ENCODE measurements around the gene STEAP1B.
"Not testable (repeated sequence)": the region's sequence is repeated elsewhere in the genome, so short reads cannot be mapped to it uniquely, and the experiment has no call there.

Gene STEAP1B

DNA sequence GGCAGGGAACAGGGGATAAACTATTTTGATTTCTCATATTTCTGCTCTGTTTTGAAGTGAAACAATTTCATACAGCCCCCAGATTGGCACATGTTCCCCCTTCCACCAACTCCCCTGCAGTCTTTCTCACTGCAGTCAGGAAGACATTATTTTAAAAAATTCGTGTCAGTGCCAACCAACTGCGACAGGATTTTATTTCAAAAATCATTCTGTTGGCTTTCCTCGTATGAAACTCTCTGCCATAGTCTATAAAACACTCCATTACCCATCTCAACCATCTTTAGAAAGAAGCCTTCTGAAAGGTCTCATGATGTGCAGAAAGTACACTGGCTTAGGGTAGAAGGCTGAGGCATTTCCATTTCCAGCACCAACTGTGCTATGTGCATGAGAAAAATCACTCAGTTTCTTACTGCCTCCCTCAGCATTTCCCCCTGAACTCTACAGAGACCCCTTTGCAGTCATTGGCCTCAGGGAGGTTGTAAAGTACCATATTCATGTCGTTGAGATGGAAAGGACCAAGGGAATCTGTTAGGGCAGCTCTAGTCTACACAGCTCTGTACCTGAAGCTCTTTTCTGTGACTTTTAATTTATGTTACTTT, 46.9 kb downstream of the STEAP1B start:
- DNase-seq (ENCODE audit: low spot score), result no peak

DNA sequence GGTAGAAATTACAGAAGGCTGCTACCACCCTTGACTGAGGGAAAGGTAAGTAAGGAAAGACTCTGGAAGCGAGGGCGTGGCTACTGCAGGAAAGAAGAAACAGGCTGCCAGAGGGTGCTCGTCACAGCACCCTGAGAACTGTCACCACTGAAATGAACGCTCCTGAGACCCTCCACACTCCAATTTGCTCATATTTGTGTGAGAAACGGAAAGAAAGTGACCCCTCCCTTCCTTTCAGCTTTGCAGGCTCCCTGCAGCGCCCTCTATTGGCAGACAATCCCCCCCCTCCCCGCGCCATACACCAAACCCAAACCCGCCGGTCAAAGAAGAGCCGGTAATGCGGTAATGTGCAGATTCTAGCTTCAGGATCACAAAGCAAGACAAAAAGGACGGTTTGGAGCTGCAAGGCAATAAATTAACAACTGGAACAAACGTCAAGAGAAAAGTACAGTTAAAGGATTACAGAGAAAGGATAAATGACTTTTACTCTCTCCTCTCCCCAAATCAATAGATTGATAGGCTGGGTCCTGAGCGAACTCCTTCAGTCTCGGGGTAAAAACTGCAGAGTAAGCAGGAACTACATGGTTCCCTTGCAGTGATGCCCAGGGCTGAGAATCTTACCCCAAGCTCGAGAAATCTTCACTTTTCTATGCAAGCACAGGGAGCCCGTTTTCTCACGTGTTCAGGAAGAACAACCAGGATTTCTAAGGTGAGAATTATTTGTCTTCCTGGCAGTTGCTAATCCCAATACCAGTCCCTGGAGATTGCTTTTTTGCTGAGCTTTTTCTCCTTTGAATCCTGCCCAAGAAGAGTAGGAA, 47.6 kb downstream of the STEAP1B start:
- DNase-seq (ENCODE audit: low spot score), result no peak

DNA sequence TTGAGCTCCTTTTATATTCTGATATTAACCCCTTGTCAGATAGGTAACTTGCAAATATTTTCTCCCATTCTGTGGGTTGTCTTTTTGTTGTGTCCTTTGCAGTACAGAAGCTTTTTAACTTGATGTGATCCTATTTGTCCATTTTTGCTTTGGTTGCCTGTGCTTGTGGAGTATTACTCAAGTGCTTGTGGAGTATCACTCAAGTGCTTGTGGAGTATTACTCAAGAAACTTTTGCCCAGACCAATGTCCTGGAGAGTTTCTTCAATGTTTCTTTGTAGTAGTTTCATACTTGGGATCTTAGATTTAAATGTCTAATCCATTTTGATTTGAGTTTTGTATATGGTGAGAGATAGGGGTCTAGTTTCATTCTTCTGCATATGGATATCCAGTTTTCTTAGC, 50.0 kb downstream of the STEAP1B start:
- DNase-seq (ENCODE audit: low spot score), result not testable (repeated sequence)

DNA sequence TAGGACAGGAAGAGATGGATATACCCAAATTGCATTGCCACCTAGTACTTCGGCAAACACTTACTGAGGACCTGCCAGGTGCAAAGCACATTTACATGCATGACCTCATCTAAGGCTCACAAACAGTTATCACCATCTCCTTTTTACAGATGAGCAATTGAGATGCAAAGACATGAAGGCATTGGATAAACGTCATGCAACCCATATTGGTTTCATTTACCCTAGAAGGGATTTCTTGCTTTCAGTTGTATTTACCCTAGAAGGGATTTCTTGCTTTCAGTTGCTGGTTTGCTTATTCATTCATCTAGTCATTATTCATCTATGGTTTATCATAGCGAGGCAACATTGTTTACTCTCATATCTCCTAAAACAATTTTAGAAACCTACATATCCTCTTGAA, 52.2 kb downstream of the STEAP1B start:
- no peak for DNase-seq (ENCODE audit: low spot score)

DNA sequence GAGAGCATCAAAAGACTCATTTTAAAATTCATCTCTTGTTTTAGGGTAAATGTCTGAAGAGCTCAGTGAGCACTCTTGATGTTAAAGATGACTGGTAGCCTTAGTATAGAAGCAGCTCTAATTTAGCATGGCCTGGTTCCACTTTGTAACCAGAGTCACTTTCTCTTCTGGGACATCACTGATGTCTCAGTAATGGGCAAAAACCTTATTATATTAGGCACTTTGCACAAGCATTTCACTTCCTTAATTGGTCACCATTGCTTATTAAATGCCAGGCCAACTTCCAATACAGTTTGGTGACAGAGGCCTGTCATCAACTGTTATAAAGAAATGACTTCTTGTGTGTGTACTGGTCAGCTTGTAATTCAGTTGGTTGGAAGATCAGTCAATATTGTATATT, 53.0 kb downstream of the STEAP1B start:
- DNase-seq (ENCODE audit: low spot score), result no peak

DNA sequence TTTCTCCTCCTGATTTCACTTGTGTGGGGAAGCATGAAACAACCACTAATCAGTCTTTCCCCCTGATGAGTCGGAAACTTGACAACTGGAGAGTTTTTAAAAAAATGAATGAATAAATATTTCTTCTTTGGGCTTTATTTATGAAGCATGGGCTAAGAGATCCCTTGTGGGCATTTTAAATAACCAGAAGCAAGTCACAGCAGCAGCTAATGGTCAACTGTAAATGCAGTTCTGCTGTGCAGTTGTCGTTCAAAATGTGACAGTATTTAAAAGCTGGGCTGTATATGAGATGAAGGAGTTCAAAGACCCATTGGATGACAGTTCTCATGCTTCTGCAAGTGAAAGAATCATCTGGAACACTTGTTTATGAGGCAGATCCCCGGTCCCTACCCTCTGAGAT, 54.1 kb downstream of the STEAP1B start:
- DNase-seq (ENCODE audit: low spot score), result no peak

DNA sequence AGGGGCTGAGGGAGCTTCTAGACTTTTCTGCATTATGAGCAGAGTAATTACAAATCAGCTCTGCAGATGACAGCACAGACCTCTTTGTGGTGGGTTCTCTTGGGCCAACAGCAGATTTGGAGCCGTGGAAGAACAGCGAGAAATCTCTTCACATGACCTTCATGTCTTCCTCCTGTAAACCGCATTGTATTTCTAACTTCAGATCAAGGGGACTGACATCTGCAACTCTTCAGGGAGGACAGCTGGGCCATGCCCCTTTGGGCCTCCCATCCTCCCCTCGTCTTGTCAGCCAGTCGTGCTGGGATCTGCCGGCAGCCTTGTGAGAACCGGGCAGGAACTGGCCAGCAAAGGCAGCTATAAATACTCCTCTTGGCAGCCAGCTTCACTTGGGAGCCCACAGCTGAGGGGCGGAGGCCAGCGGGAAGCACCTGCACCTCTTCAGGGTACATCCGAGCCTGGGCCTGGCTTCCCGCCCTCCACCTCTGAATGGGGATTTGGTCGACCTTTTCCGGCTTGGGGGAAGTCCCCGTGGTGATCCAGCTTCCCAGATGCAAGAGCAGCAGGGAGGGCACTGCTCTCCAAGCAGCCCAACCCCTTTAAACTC, 54.7 kb downstream of the STEAP1B start:
- DNase-seq (ENCODE audit: low spot score), result peak; percentile 79

DNA sequence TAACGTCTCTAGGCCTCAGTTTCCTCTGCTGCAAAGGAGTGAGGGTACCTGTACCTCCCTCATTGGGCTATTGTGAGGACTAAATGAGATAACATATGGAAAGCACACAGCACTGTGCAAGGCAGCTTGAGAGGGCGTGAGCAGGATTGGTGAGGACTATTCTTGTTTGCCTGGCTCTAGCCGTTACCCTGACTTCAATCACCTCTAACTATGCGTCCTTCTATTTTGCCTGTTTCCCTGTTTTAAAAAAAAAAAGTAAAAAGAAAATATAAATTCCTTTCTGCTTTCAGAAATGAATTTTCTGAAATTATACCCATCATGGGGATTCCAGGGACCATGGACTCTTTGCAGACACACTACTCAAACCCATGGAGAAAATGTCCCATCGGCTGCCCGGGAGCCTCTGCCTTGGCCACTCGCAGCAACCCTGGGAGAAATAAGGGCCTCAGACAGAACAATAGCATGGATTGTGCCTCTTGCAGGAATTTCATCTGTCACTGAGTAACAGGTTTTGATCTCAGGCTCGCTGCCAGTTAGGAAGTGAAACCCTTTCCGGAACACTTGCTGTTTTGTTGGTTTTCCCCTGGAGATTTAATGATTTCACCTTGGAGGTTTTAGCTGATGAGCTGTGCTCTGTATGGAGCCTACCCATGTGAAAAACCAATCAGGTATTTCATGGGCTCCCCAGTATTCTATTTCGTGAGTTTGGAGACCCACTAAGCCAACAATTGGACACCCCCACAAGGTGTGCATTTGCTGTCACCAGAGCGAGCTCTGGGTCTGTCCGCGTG, 55.6 kb downstream of the STEAP1B start:
- no peak for DNase-seq (ENCODE audit: low spot score)

DNA sequence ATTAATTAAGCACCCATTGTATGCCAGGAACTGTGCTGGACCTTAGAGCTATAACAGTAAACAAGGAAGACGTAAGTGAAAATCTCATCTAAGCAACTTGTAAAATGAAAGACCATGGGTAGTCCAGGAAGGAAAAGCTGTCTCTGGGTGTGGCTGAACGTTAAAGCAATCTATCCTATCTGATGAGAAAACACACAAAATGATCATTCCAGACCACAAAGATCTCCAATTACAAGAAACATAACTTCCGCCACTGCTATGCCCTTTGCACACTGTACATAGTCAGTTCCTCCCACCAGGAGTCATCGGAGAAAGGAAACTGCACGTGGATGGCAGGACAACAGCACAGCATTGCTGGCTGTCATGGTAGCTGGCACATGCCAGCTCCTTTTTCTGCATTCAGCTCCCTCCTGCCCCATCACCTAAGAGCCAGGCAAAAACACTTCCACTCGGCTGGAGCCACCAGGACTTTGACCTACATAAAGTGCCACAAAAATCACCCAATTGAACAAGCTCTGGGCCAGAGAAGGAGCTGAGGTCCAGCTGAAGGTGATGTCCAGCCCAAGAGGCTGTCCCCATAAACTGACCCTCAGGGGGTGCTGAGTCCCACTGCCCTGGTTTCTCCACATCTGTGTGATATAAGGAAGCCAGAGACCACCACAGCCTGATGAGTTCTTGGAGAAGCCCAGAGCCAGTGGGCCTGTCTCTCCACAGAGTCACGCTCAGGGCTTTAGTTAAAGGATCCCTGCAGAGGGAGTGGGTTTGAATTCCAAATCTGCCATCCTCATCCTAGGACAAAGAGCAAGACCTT, 56.4 kb downstream of the STEAP1B start:
- no peak for DNase-seq (ENCODE audit: low spot score)

DNA sequence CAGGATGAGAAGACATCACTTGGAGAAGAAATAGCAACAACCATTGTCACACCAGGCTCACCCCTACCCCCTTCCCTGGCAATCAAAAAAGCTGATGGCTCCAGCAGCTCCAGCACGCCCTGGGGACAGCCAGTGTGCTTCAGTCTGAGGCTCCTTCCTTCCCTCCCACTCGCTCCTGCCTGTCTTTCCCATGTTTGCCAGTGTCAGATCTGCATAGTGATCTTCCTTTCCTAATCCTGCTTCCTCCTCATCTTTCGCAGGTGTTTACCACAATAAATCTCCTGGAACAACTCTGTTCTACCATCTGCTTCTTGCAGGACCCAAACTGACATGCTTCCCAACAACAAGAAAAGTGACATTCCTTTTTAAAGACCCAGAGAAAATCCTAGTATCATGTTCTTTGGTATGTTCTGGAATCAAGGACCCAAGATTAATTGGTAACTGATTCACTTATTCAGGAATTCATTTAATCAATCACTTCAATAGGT, 57.1 kb downstream of the STEAP1B start:
- DNase-seq (ENCODE audit: low spot score), result no peak

DNA sequence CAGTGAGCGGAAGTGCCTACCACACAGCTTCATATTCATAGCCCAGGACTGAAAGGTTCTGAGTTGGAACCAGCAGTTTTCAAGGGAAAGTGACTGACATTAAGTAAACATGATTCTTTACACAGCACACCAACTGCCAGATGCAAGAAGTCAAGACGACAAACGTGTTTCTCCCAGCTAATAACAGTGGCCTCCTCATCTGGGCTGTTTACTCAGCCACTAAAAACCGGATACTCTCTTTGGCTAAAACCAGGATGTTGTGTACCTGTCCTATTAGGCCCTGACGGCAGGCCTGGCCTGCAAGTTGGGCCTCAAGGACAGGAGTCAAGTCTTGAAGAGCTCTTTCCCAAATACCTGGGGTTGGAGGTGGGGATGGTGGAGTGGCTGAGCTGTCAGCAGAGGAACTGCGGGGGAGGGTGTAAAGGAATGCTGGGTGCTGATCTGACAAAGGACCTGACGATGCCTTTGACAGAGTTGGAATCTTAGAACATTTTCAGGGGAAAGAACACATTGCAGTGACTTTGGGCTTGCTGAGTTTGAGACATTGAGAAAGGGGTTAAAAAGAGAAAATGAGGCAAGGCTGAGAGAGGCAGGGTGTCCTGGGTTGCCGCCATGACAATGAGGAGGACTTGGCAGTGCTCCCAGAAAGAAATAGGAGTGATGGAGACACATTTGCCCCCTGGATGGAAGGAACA, 57.7 kb downstream of the STEAP1B start:
- DNase-seq (ENCODE audit: low spot score), result no peak

DNA sequence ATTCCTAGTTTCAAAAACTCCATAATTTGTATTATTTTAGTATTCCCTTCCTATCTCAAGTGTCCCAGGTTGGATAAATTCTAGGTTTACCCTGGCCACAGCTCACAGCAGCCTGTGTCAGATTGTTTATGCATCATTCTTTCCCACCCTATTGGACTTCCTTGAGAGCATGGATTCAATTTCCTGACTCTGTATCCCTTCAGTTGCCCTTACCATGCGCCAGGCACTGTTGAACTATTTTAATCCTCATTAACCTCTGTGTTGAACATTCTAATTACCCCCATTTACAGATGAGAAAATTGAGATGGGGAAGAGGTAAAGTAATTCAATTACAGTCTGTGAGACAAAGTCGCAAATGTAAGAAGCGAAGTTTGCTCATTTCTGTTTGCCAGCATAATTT, 58.8 kb downstream of the STEAP1B start:
- no peak for DNase-seq (ENCODE audit: low spot score)

DNA sequence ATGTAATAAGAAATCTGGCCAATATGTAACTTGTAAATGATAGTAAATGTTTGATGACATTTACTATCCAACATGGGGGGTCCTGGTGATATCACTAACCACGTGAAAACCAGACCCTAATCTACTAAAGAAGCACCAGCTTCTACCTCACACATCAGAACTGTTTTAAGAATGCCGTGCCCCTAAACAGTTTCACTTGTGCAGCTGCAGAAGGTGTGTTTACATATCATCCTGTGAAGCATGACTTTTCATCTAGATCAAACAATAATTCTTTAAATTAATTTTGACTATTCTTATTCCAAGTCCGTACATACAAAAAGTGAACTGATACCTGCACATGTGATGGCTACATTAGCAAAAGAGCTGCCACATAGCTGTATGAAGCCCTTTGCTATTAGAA, 61.0 kb downstream of the STEAP1B start:
- DNase-seq (ENCODE audit: low spot score), result no peak

DNA sequence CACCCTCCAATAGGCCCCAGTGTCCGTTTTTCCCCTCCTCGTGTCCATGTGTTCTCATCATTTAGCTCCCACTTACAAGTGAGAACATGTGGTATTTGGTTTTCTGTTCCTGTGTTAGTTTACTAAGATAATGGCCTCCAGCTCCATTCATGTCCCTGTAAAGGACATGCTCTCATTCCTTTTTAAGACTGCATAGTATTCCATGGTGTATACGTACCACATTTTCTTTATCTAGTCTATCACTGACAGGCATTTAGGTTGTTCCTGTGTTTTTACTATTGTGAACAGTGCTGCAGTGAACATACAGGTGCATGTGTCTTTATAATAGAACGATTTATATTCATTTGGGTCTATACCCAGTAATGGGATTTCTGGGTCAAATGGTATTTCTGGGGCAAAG, 63.4 kb downstream of the STEAP1B start:
- DNase-seq (ENCODE audit: low spot score), result not testable (repeated sequence)

DNA sequence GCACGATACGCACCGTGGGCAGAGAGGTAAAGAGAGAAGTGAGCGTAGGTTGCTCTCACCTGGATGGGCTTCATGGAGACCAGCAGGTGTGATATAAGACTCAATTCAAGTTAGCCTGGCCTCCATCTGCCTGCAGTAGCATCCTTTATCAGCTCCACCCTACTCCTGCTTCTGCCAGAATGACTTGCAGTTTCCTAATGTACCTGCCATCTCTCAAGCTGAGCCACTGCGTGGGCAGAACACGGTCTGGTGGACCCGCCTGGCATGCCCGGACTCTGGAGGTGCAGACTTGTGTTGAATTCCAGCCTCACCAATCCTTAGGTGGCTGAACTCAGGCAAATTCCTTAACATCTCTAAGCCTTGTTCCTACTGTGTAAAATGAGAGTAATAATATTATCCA, 64.3 kb downstream of the STEAP1B start:
- no peak for DNase-seq (ENCODE audit: low spot score)

DNA sequence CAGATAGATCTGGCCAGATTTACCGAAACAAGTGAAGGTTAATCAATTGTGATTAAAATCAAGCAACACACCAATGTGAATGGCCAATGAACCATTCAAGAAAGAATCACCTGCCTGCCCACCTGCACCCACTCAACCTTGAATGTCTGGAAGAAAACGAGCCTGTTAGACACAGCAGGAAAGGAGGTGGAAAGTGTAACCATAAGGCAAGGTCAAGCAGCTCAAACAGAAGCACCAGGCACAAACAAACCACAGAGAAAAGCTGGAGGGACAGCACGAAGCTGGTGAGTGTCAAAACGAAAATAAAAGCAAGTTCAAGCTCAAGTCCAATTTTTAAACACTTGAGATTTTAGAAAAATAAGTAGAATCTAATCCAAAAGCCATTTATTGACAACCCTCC, 64.9 kb downstream of the STEAP1B start:
- no peak for DNase-seq (ENCODE audit: low spot score)

DNA sequence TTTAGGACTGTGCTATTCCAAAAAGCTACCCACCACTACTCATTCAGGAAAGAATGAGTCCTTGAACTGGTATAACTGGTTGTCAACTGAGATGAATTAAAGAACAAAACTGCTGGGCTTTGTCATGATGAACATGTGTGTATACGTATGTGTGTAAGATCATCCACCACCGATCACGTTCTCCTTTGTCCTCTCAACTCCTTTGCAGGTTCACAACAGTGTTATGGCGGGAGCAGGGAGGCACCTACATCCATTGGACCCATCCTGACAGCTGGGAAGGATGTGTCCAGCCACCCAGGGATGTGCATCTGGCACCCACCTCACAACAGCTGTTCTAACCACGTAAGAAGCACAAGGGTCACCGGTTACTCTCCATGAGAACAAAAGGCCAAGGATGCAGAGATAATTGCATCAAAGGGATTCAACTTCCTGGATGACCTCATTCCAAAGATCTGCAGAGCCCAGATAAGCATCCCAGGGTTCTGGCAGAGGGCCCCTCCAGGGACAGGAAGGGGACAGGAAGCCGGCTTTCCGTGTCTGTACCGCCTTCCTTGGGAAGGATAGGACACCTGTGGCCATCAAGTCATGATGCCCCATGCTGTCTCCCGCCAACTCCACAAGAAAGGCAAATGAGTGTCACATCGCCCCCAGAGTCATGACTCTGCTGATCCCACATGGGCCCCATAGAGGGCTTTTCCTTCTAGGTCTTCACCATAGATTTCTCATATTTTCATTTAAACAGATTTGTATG, 66.1 kb downstream of the STEAP1B start:
- no peak for DNase-seq (ENCODE audit: low spot score)

DNA sequence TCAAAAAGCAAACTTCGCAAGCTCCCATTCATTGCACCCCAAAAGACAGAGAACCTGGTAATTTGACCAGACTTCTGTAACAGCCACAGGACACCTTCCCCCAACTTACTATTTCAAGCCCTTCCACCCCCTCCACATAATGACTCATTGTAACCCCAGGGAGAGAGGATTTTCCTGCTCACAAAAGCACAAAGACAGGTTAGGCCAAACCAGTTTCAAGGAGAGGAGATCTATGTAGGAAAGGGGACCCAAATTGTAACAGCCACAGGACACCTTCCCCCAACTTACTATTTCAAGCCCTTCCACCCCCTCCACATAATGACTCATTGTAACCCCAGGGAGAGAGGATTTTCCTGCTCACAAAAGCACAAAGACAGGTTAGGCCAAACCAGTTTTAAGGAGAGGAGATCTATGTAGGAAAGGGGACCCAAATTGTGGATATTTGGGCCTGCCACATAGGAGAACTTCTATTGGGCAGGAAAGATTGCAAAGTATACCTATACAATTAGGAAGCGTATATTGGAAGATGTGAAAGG, 66.8 kb downstream of the STEAP1B start:
- not testable (repeated sequence) for DNase-seq (ENCODE audit: low spot score)

DNA sequence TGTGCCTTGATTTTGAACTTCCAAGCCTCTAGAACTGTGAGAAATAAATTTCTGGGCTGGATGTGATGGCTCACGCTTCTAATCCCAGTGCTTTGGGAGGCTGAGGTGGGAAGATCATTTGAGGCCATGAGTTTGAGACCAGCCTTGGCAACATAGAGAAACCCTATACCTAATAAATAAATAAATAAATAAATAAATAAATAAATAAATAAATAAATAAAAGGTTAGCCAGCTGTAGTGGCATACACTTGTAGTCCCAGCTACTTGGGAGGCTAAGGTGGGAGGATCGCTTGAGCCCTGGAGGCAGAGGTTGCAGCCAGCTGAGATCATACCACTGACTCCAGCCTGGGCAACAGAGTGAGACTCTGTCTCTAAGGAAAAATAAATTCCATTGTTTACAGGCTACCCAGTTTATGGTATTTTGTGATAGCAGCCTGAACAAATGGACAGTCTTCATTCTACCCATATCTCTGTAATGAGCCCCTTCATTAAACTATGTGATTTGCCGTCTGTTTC, 67.7 kb downstream of the STEAP1B start:
- no peak for DNase-seq (ENCODE audit: low spot score)

DNA sequence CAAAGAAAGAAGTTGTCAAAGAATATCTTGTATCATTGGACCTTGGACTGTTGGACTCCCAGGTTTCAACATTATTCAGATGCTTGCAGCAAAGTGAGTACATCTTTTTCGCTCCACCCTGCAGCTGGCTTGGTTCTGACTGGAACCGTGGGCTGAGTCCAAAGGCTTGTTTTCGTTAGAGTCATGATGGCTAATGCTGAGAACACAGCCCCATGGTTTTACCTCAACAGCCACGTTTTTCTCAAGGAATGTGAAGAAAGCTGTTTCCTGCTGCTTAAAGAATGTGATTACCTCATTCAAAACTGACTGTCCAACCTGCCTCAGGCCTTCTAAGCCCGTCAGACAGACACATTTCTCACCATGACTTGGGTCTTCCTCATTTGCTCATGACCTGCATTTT, 69.5 kb downstream of the STEAP1B start:
- no peak for DNase-seq (ENCODE audit: low spot score)

All from left forelimb (tissue), 1 donor.